ENCODE results near the gene GLIS1. TPM values are rescaled to one million over a fixed set of nuclear protein-coding genes. Genes with fewer than 3 reads are reported as not detected.

The GLIS1 gene
- total and polyA plus RNA-seq, 11 donors: 0.06 to 0.35 (median 0.13) TPM; not detected in 6

DNA sequence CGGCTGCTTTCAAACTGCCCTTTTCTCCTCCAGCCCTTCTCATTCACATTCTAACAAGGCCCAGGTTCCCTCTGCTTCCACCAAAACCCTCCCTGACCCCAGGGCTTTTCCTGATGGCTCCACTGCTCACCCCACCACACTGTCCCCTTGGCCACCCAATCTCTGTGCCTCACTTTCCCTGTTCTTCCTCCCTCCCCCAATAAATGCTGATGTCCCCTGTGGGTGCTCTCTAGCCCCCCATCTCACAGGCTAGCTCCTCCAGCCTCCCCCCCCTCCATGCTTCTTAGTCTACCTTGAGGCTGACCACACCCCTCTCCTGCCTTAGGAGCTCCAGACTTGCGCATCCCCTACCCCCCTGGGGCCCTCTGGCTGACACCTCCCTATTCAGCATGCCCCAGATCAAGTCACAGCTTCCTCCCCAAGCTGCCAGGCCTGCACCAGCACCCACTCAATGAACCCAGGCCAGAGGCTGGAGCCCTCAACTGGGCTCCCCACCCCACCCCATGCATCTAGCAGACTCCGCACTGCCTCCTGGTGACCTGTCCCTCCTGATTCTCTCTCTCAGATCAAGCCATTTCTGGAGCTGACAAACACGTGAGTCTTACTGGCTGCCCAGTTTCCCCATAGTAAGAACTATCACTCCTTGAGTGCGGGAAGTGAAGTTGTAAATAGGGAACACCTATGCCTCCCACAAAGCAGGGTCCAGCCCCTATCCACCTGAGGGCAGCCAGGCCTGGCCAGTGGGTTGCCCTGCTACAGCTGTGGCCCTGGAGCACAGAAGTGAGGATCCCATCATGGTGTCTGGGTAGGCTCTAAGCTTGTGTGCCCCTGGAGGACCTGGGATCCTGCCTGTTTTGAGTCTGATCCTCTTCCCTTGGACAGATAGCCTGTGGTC lies 161.9 kb downstream of the GLIS1 start:
- DNase-seq (peak in 1 of 5 donors; percentile 19), ATAC-seq (no peak)
- no peak overlapping the region for H3K4me3 ChIP-seq
- H3K4me1 ChIP-seq: no peaks in the 10 kb centered on the region
- 83 to 94% (median 90%) methylated on average over 5 of the region's 5 CpGs for WGBS, 4 donors
- H3K27ac ChIP-seq: no peak overlapping the region
- no peaks in the 10 kb centered on the region for H3K36me3 ChIP-seq
- no peaks in the 10 kb centered on the region for H3K9me3 ChIP-seq
- intact Hi-C loops (cut with DNase I): no loop called here
- TF ChIP-seq, protein P1, sequence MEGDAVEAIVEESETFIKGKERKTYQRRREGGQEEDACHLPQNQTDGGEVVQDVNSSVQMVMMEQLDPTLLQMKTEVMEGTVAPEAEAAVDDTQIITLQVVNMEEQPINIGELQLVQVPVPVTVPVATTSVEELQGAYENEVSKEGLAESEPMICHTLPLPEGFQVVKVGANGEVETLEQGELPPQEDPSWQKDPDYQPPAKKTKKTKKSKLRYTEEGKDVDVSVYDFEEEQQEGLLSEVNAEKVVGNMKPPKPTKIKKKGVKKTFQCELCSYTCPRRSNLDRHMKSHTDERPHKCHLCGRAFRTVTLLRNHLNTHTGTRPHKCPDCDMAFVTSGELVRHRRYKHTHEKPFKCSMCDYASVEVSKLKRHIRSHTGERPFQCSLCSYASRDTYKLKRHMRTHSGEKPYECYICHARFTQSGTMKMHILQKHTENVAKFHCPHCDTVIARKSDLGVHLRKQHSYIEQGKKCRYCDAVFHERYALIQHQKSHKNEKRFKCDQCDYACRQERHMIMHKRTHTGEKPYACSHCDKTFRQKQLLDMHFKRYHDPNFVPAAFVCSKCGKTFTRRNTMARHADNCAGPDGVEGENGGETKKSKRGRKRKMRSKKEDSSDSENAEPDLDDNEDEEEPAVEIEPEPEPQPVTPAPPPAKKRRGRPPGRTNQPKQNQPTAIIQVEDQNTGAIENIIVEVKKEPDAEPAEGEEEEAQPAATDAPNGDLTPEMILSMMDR (IDR thresholded peaks at IDR 0.05): no peak
- no peak for TF ChIP-seq POLR2A (IDR thresholded peaks at IDR 0.05)
- peaks cover 0 to 6% (median 0%) of the 10 kb centered on the region in 9 donors for H3K27me3 ChIP-seq

DNA sequence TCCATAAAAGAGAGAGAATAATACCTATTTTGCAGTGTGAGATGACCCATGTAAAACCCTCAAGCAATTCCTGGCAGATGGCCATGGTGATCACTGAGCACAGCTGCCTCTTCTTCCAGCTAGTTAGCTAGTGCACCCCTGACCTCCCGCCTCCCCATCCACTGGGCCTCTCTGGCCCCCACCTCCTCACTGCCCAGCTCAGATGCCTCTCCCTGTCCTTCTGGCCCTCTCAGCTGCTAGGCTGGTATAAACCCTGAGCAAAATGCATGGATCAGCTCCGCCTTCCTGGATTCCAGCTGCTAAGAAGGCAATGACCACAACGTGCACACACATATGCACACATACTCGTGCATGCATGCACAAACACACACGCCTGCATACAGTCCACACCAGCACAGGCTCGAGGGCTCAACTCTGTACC lies 162.6 kb downstream of the GLIS1 start:
- Histone ChIP-seq H3K27me3 (peaks cover 0 to 5% (median 0%) of the 10 kb centered on the region in 9 donors), H3K36me3 (no peaks in the 10 kb centered on the region), H3K27ac (no peak overlapping the region), H3K9me3 (no peaks in the 10 kb centered on the region), H3K4me1 (no peaks in the 10 kb centered on the region), H3K4me3 (no peak overlapping the region)
- intact Hi-C loops (cut with DNase I): no loop called here
- peak in 1 of 5 donors; percentile 26 for DNase-seq
- no peak for ATAC-seq
- no peak for TF ChIP-seq POLR2A (IDR thresholded peaks at IDR 0.05)
- TF ChIP-seq, protein P1 (IDR thresholded peaks at IDR 0.05): no peak
- WGBS, 4 donors: 81 to 91% (median 83%) methylated on average over 6 of the region's 6 CpGs

DNA sequence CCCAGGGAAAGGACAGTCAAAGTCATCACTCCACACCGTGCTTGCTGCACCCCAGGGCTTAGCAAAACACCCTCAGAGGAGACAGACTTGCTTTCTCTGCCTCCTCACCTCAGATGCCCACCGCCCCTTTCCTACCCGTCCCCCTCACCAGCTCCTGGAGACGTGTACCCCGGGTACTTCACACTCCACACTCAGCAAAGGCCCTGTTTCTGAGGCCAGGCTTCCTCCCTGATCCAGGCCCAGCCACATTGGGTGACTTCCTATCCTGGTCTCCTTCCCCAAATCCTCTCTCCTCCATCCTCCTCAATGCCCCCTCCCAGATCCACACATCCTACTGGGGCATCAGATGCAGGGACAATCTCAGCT lies 163.0 kb downstream of the GLIS1 start:
- no peaks in the 10 kb centered on the region for H3K4me1 ChIP-seq
- no peak overlapping the region for H3K27ac ChIP-seq
- 79 to 87% (median 83%) methylated on average over 5 of the region's 5 CpGs for whole genome bisulfite sequencing, 4 donors
- intact Hi-C loops (cut with DNase I): no loop called here
- no peaks in the 10 kb centered on the region for H3K9me3 ChIP-seq
- TF ChIP-seq, protein P1 (IDR thresholded peaks at IDR 0.05): no peak
- TF ChIP-seq POLR2A (IDR thresholded peaks at IDR 0.05): no peak
- H3K27me3 ChIP-seq: peaks cover 0 to under 1% (median 0%) of the 10 kb centered on the region in 9 donors
- no peak overlapping the region for H3K4me3 ChIP-seq
- H3K36me3 ChIP-seq: no peaks in the 10 kb centered on the region
- ATAC-seq (no peak), DNase-seq (peak in 1 of 5 donors; percentile 23)

DNA sequence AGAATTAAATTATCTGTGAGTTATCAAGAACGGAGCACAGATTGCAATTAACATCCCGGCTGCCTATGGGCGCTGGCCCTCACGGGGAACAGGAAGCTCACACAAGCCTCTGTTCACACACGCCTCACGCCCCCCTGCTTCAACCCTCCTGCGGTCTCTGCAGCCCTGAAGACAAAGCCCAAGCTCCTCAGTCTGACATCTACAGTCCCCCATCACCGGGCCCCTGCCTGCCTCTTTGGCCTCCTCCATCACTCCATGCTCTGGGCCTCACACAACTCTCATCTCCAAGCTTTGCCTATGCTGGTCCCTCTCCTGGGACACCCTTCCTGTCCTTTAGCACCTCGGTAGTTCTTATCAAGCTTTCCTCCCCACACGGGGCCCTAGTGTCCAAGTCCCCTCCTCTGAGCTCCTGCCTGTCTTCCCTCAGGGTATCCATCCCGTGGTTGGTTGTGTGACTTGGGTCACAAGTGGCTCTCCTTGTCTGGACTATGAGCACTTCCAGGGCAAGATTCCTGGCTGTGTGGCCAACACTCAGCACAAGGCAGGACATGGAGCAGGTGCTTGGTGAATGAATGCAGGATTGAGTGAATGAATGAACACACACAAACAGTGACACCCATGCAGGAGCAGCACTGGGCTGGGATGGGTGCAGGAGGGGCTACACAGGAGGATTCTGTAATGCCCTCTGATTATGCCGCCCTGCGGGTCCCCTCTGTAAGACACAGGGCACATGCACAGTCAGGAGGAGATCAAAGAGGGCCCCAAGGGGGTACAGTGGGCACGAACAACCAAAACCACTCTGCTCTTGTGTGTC lies 163.6 kb downstream of the GLIS1 start:
- no peak overlapping the region for H3K27ac ChIP-seq
- H3K4me3 ChIP-seq: no peak overlapping the region
- WGBS, 4 donors: 66 to 79% (median 68%) methylated on average over 14 of the region's 14 CpGs
- DNase-seq (peak in 1 of 5 donors; percentile 33), ATAC-seq (no peak)
- H3K4me1 ChIP-seq: no peaks in the 10 kb centered on the region
- no peaks in the 10 kb centered on the region for H3K36me3 ChIP-seq
- H3K9me3 ChIP-seq: no peaks in the 10 kb centered on the region
- intact Hi-C loops (cut with DNase I): no loop called here
- TF ChIP-seq, protein P1 (IDR thresholded peaks at IDR 0.05): no peak
- TF ChIP-seq POLR2A (IDR thresholded peaks at IDR 0.05): no peak
- H3K27me3 ChIP-seq: no peaks in the 10 kb centered on the region

Data from heart left ventricle (tissue), 16 donors.